Activated T-cell treated with anti-CD3 and anti-CD28 coated beads for 24 hours (primary cell): ENCODE measurements around the gene KCNN1.
A peak's percentile ranks its signal among the peaks of the same experiment; 100 is the strongest.
"Not testable (repeated sequence)": the region's sequence is repeated elsewhere in the genome, so short reads cannot be mapped to it uniquely, and the experiment has no call there.

Experiments
- DNase-seq: peaks from one replicate; pipeline ENCODE4 v3.0.0-alpha.2; 2020; ENCODE audit warnings: low read depth

The KCNN1 gene

GRCh38 chr19:18029617-18030338, 62.9 kb downstream of the KCNN1 start:
- no peak for DNase-seq

DNA sequence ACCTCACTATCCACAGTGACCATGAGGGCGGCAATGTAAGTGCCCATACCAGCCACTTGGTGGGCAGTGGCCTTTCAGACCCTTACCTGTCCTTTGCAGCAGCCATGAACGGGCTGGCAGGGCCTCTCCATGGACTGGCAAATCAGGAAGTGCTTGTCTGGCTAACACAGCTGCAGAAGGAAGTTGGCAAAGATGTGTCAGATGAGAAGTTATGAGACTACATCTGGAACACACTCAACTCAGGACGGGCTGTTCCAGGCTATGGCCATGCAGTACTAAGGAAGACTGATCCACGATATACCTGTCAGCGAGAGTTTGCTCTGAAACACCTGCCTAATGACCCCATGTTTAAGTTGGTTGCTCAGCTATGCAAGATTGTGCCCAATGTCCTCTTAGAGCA, 64.5 kb downstream of the KCNN1 start:
- not testable (repeated sequence) for DNase-seq

DNA sequence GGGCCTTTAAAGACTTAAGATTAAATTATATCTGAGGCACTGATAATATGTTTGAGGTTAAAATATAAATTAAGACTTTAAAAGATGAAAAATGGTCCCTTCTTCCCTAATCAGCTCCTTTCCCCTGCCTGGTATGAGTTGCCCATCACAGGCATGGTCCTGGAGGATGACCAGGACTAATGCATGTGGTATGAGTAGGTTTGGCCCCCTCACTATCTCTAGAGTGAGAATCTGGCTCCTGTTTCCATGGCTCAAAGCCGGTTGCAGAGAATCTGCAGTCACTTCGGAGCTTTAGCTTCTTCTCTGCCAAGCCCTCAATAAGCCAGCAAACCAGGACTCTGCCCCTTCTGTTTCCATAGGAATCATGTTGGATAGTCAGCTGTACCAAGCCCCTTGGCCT, 65.2 kb downstream of the KCNN1 start:
- DNase-seq = not testable (repeated sequence)

DNA sequence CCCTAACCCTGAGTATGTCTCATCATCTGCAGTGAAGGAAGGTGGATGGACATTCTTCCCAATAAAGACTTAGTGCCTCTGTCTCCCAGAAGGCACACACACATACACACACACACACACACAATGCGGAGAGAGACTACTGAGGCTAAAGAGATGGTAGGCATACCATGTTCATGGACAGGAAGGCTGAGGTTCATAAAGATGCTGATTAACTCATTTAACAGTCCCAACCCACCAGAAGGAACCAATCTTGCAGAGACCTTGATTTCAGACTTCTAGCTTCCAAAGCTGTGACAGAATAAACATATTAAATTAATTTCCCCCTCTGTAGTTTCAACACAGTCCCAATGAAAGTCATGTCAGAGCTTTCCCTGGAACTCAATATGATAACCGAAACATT, 74.1 kb downstream of the KCNN1 start:
- DNase-seq = no peak

DNA sequence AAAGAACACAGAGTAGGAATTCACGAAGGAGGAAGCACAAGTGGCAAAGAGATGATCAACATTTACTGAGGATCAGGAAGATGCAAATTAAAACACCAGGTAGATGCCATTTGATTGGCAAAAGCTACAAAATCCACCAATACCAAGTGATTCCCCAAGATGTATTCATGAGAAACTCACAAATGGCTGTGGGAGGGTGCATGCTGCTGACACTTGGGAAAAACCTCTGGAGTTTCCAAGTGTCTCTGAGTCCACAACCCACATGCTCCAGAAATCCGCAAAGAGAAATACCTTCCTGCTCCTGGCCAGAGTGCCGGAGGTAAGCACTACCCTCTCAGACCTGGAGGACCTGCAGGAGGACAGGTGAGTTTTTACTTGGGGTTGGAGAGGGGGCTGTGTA, 76.8 kb downstream of the KCNN1 start:
- no peak for DNase-seq

- DNase-seq = peak; percentile 83
Observed at GRCh38 chr19:18044825-18045304, 78.0 kb downstream of the KCNN1 start.

GRCh38 chr19:18045307-18046050, 78.6 kb downstream of the KCNN1 start:
- no peak for DNase-seq

DNA sequence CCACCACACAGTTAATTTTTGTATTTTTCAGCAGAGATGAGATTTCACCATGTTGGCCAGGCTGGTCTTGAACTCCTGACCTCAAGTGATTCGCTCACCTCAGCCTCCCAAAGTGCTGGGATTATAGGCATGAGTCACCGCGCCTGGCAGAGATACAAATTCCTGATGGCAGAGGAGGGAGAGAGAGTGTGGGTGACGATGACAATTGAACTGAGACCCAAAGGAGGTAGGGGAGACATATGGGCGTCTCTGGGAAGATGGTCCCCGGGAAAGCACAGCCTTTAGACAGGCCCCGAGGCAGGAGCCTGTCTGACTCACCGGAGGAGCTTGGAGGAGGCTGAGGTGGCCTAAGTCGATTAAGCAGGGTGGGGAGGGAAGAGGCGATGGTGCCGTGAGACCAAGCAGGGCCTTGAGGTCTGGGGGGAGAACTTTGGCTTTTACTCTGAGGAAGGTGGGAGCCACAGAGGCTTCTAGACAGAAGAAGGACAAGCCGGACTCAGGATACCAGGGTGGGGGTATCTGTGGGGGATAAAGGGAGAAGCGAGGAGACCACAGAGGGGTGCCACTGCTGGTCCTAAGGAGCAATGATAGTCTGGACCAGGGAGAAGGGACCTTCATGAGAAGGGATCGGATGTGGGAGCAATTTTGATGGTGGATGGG, 79.3 kb downstream of the KCNN1 start:
- DNase-seq = no peak

DNA sequence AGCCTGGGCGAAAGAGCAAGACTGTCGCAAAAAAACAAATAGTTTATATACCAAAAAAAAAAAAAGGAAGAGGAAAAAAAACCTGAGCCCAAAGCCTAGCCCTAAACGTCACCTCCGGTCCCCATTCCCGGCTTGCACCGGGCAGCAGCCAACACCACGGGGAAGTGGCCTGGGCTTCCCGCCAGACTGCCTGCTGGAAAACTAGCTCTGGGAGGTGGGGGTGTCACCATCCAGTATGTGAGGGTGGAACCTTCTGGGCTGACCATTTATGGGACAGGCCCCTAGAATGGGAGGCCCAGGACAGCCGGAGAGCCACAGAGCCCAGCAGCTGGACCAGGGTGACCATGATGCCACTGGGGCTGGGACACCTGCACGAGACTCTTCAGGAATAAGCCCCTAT, 82.5 kb downstream of the KCNN1 start:
- no peak for DNase-seq
